GM19467 (cell line): ENCODE results near the gene HECTD3.

Experiments used
- ATAC-seq: cut with Tn5 transposase; IDR thresholded peaks from one replicate; pipeline ENCODE4 v1.9.1; 2021; ENCODE audit warnings: mild to moderate bottlenecking, moderate library complexity; ENCODE audit not compliant: unreplicated experiment

Gene HECTD3

GRCh38 chr1:45010855-45011811 is at the start of gene HECTD3:
HECTD3 (minus strand) TSS chr1:45011324; CDS start chr1:45011257, 67 bp downstream.
- peak; percentile 52 for ATAC-seq

- ATAC-seq = no peak
Measured at GRCh38 chr1:45059829-45060228, 48.7 kb upstream of the HECTD3 start.

- ATAC-seq = no peak
Measured at GRCh38 chr1:45057542-45057941, 46.4 kb upstream of the HECTD3 start.

GRCh38 chr1:45051005-45051772 is 40.1 kb upstream of the HECTD3 start:
- ATAC-seq = no peak

- ATAC-seq = no peak
Measured at GRCh38 chr1:45047032-45047431, 35.9 kb upstream of the HECTD3 start.

GRCh38 chr1:45044916-45045315 is 33.8 kb upstream of the HECTD3 start:
- no peak for ATAC-seq

GRCh38 chr1:45043094-45043493 is 32.0 kb upstream of the HECTD3 start:
- no peak for ATAC-seq

- no peak for ATAC-seq
Measured at GRCh38 chr1:45040297-45040696, 29.2 kb upstream of the HECTD3 start.

GRCh38 chr1:45038661-45039364 is 27.7 kb upstream of the HECTD3 start:
- no peak for ATAC-seq

GRCh38 chr1:45038240-45038639 is 27.1 kb upstream of the HECTD3 start:
- no peak for ATAC-seq

- ATAC-seq = no peak
Measured at GRCh38 chr1:45037456-45037855, 26.3 kb upstream of the HECTD3 start.

- ATAC-seq = no peak
Measured at GRCh38 chr1:45035631-45036301, 24.6 kb upstream of the HECTD3 start.

- no peak for ATAC-seq
Measured at GRCh38 chr1:45033356-45033755, 22.2 kb upstream of the HECTD3 start.

- ATAC-seq = no peak
Measured at GRCh38 chr1:45032837-45033236, 21.7 kb upstream of the HECTD3 start.

- no peak for ATAC-seq
Measured at GRCh38 chr1:45026446-45026845, 15.3 kb upstream of the HECTD3 start.

- ATAC-seq = no peak
Measured at GRCh38 chr1:45023663-45024062, 12.5 kb upstream of the HECTD3 start.

- no peak for ATAC-seq
Measured at GRCh38 chr1:45018599-45019230, 7.6 kb upstream of the HECTD3 start.

- ATAC-seq = no peak
Measured at GRCh38 chr1:45016767-45017166, 5.6 kb upstream of the HECTD3 start.

GRCh38 chr1:45016090-45016697 is 5.1 kb upstream of the HECTD3 start:
- ATAC-seq = no peak

GRCh38 chr1:45015683-45016082 is 4.6 kb upstream of the HECTD3 start:
- ATAC-seq = no peak
